Trophoblast cell (in vitro differentiated cells and primary cell): ENCODE data around the gene APH1A.

Experiments used
- DNase-seq, 2 donors: peaks; one replicate each; pipeline ENCODE4 v3.0.0-alpha.2; 2016
- H2AFZ ChIP-seq: 2 replicates; pipeline ENCODE4 v1.6.1; 2013; ENCODE audit warnings: low read length, moderate library complexity, mild to moderate bottlenecking; ENCODE audit not compliant: insufficient read depth, poor library complexity
- H2AK5ac ChIP-seq: 2 replicates; pipeline ENCODE4 v1.6.1; 2013; ENCODE audit warnings: mild to moderate bottlenecking, low read length
- H2BK120ac ChIP-seq: 2 replicates; pipeline ENCODE4 v1.6.1; 2013; ENCODE audit warnings: low read length, mild to moderate bottlenecking, moderate library complexity; ENCODE audit not compliant: insufficient read depth, poor library complexity
- H2BK12ac ChIP-seq: 2 replicates; pipeline ENCODE4 v1.6.1; 2013; ENCODE audit warnings: mild to moderate bottlenecking, low read length, moderate library complexity
- H2BK5ac ChIP-seq: 2 replicates; pipeline ENCODE4 v1.6.1; 2013; ENCODE audit warnings: low read length, low read depth, moderate library complexity, mild to moderate bottlenecking; ENCODE audit not compliant: poor library complexity
- H3K14ac ChIP-seq: 2 replicates; pipeline ENCODE4 v1.6.1; 2013; ENCODE audit warnings: mild to moderate bottlenecking, low read length
- H3K18ac ChIP-seq: 2 replicates; pipeline ENCODE4 v1.6.1; 2013; ENCODE audit warnings: mild to moderate bottlenecking, low read length
- H3K23ac ChIP-seq: 2 replicates; pipeline ENCODE4 v1.6.1; 2013; ENCODE audit warnings: low read length
- H3K27ac ChIP-seq: 2 replicates; pipeline ENCODE4 v1.5.1; 2013; ENCODE audit warnings: low read depth, mild to moderate bottlenecking, inconsistent platforms, low read length, moderate library complexity
- H3K27me3 ChIP-seq: 2 replicates; pipeline ENCODE4 v1.6.1; 2013; ENCODE audit warnings: inconsistent platforms, mild to moderate bottlenecking, low read length, moderate library complexity; ENCODE audit not compliant: insufficient read depth
- H3K36me3 ChIP-seq, 2 experiments: 1 replicate in 1 of 2; 2 replicates in 1 of 2; pipeline ENCODE4 v1.6.1; 2013; ENCODE audit warnings: low read length in 2 of 2, mild to moderate bottlenecking in 2 of 2, moderate library complexity in 1 of 2; ENCODE audit not compliant: insufficient read depth in 2 of 2, control insufficient read depth in 1 of 2
- H3K4ac ChIP-seq: 2 replicates; pipeline ENCODE4 v1.6.1; 2013; ENCODE audit warnings: low read depth, mild to moderate bottlenecking, low read length, moderate library complexity
- H3K4me1 ChIP-seq, 2 experiments: 1 replicate in 1 of 2; 2 replicates in 1 of 2; pipeline ENCODE4 v1.6.1; 2013; ENCODE audit warnings: low read length in 2 of 2, mild to moderate bottlenecking in 2 of 2, moderate library complexity in 1 of 2; ENCODE audit not compliant: insufficient read depth in 2 of 2, control insufficient read depth in 1 of 2
- H3K4me2 ChIP-seq: 2 replicates; pipeline ENCODE4 v1.6.1; 2013; ENCODE audit warnings: inconsistent platforms, mild to moderate bottlenecking, low read length, moderate library complexity
- H3K4me3 ChIP-seq: 2 replicates; pipeline ENCODE4 v1.5.1; 2013; ENCODE audit warnings: mild to moderate bottlenecking, low read depth, low read length, inconsistent platforms
- H3K79me1 ChIP-seq: one replicate; pipeline ENCODE4 v1.6.1; 2013; ENCODE audit warnings: low read length
- H3K79me2 ChIP-seq: 2 replicates; pipeline ENCODE4 v1.6.1; 2013; ENCODE audit warnings: low read length, mild to moderate bottlenecking; ENCODE audit not compliant: control insufficient read depth, insufficient read depth, poor library complexity
- H3K9ac ChIP-seq: 2 replicates; pipeline ENCODE4 v1.6.1; 2013; ENCODE audit warnings: mild to moderate bottlenecking, low read length
- H3K9me3 ChIP-seq: 2 replicates; pipeline ENCODE4 v1.6.1; 2013; ENCODE audit warnings: low read depth, mild to moderate bottlenecking, control low read depth, inconsistent platforms, low read length; ENCODE audit not compliant: insufficient read depth
- H4K12ac ChIP-seq: 2 replicates; pipeline ENCODE4 v1.6.1; 2013; ENCODE audit warnings: low read depth, mild to moderate bottlenecking, low read length, moderate library complexity
- H4K8ac ChIP-seq: 2 replicates; pipeline ENCODE4 v1.6.1; 2013; ENCODE audit warnings: low read depth, mild to moderate bottlenecking, low read length, moderate library complexity
- H4K91ac ChIP-seq: one replicate; pipeline ENCODE4 v1.6.1; 2013; ENCODE audit warnings: low read depth, mild to moderate bottlenecking, low read length, moderate library complexity
- WGBS: extraction: QIAGEN DNeasy Blood & Tissue Kit; methylation state at CpG from one replicate; pipeline ENCODE4 v1.1.7; 2013; ENCODE audit warnings: missing lambda C conversion rate; ENCODE audit not compliant: insufficient read length, insufficient coverage; ENCODE audit errors: extremely low coverage; 5-methylcytosine and 5-hydroxymethylcytosine counted together

Gene APH1A

DNA sequence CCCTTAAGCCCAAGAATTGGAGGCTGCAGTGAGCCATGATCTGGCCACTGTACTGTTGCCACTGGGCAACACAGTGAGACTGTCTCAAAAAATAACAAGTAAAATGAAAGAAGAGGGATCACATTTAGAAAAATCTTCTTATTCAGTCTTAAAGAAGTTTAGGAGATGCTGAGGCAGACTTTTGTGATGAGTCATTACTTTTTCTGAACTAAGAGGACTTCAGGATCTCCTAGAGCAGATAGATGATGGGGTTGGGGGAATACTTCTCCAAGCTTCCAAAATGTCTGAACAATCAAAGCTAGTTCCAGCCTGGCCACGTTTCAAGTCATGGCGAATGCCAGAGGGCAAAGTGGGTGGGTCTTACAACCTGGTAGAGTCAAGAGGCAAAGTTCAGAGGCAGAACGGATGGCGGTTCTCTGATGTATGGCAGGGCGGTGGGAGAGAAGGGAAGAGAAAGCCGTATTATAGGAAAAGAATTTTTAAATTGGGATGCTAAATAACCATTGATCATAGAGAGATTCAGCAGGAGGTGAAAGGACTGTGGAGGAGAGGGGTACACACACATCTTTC is 11.4 kb upstream of the APH1A start:
- H3K4me1 ChIP-seq, result peaks cover 7 to 16% of the 10 kb centered on the region in 2 experiments
- H3K4me3 ChIP-seq, result no peak overlapping the region
- H4K8ac ChIP-seq, result no peak overlapping the region
- H4K12ac ChIP-seq, result no peak overlapping the region
- no peak overlapping the region for H4K91ac ChIP-seq
- no peak overlapping the region for H2BK12ac ChIP-seq
- no peaks in the 10 kb centered on the region for H3K79me2 ChIP-seq
- no peak overlapping the region for H2BK5ac ChIP-seq
- H3K27ac ChIP-seq, result no peak overlapping the region
- H3K9me3 ChIP-seq, result peaks cover 11% of the 10 kb centered on the region
- DNase-seq, result no peak
- no peak overlapping the region for H2BK120ac ChIP-seq
- H3K9ac ChIP-seq, result no peak overlapping the region
- WGBS, result no CpG with 5 or more reads among the region's 6 CpGs
- H3K23ac ChIP-seq, result no peak overlapping the region
- H3K79me1 ChIP-seq, result no peaks in the 10 kb centered on the region
- H3K36me3 ChIP-seq, result no peaks in the 10 kb centered on the region
- H2AFZ ChIP-seq, result no peak overlapping the region
- H3K4me2 ChIP-seq, result no peak overlapping the region
- no peak overlapping the region for H3K4ac ChIP-seq
- H2AK5ac ChIP-seq, result no peak overlapping the region
- peaks cover 17% of the 10 kb centered on the region for H3K27me3 ChIP-seq
- H3K14ac ChIP-seq, result no peak overlapping the region
- H3K18ac ChIP-seq, result no peak overlapping the region

GRCh38 chr1:150273311-150273710 is 4.5 kb upstream of the APH1A start:
- no peak overlapping the region for H3K4me2 ChIP-seq
- no peak overlapping the region for H3K27ac ChIP-seq
- no peak overlapping the region for H3K18ac ChIP-seq
- no peak overlapping the region for H2AFZ ChIP-seq
- no peak overlapping the region for H2BK12ac ChIP-seq
- DNase-seq, result no peak
- H4K91ac ChIP-seq, result no peak overlapping the region
- no peaks in the 10 kb centered on the region for H3K9me3 ChIP-seq
- H3K4me1 ChIP-seq, result no peaks in the 10 kb centered on the region
- peaks cover 5% of the 10 kb centered on the region for H3K79me2 ChIP-seq
- H3K9ac ChIP-seq, result no peak overlapping the region
- no peak overlapping the region for H2AK5ac ChIP-seq
- no peak overlapping the region for H3K4ac ChIP-seq
- H2BK5ac ChIP-seq, result no peak overlapping the region
- H3K27me3 ChIP-seq, result no peaks in the 10 kb centered on the region
- peaks cover 5% of the 10 kb centered on the region for H3K79me1 ChIP-seq
- no peak overlapping the region for H3K14ac ChIP-seq
- WGBS, result no CpG with 5 or more reads among the region's 1 CpG
- H4K12ac ChIP-seq, result no peak overlapping the region
- H2BK120ac ChIP-seq, result no peak overlapping the region
- no peak overlapping the region for H3K4me3 ChIP-seq
- no peak overlapping the region for H4K8ac ChIP-seq
- H3K23ac ChIP-seq, result no peak overlapping the region
- no peaks in the 10 kb centered on the region for H3K36me3 ChIP-seq

DNA sequence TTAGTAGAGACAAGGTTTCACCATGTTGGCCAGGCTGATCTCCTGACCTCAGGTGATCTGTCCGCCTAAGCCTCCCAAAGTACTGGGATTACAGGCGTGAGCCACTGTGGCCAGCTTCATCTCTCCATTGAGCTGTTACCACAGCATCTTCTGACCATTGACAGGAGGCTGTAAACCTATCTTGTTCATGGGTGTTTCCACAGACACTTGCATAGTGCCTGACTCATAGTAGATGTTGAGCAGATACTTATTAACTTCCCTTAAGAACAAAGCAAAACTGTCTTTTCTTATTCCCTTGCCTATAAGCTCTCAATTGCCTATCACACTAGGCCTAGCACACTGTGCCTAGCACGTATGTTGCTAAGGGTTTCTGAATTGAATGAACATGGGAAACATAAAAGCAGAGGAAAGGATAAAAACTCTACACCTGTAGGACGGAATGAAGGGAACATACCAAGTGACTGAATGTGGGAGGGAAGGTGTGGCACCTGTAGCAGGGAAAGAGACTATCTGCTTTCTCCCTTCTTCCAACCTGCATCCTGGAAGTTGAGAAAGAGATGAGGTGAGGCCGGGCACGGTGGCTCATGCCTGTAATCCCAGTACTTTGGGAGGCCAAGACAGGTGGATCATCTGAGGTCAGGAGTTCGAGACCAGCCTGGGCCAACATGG is 2.6 kb upstream of the APH1A start:
- Histone ChIP-seq H2AFZ (no peak overlapping the region), H3K4me3 (no peak overlapping the region), H3K36me3 (peaks cover 4 to 9% of the 10 kb centered on the region in 2 experiments), H3K14ac (no peak overlapping the region), H3K27me3 (no peaks in the 10 kb centered on the region), H4K12ac (no peak overlapping the region), H3K4me1 (peaks cover 5 to 6% of the 10 kb centered on the region in 2 experiments), H4K91ac (no peak overlapping the region), H2BK12ac (no peak overlapping the region), H3K27ac (no peak overlapping the region), H3K4ac (no peak overlapping the region), H3K79me2 (peaks cover 10% of the 10 kb centered on the region), H3K18ac (no peak overlapping the region), H2BK120ac (no peak overlapping the region), H4K8ac (no peak overlapping the region), H3K23ac (no peak overlapping the region), H2BK5ac (no peak overlapping the region), H2AK5ac (no peak overlapping the region), H3K9me3 (no peaks in the 10 kb centered on the region), H3K4me2 (no peak overlapping the region), H3K9ac (no peak overlapping the region), H3K79me1 (peaks cover 5% of the 10 kb centered on the region)
- WGBS, result no CpG with 5 or more reads among the region's 7 CpGs
- no peak for DNase-seq

DNA sequence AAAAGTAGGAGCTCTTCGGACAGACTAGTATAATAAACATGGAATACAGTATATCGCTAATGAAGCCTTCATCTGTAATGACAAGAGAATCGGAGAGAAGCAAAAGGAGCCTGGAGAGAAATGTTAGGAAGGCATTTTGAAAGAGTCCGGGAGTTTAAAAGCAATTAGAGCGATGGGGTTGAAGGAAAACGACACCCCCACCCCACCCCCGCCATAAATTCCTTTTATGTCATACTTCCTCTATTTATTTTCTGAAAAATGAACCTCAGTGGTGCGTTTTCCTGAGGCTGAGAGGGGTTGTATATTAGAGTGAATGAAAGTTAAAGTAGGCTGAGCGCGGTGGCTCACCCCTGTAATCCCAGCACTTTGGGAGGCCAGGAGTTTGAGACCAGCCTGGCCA is 635 bp upstream of the APH1A start:
- peaks cover 13 to 24% of the 10 kb centered on the region in 2 experiments for H3K36me3 ChIP-seq
- peaks cover 10% of the 10 kb centered on the region for H3K79me2 ChIP-seq
- WGBS, result no CpG with 5 or more reads among the region's 10 CpGs
- no peak overlapping the region for H2AFZ ChIP-seq
- H2AK5ac ChIP-seq, result no peak overlapping the region
- peak overlapping the region; percentile 12 for H3K27ac ChIP-seq
- no peak overlapping the region for H3K23ac ChIP-seq
- peak overlapping the region; percentile 88 for H3K4me2 ChIP-seq
- no peak overlapping the region for H2BK120ac ChIP-seq
- H3K4me3 ChIP-seq, result no peak overlapping the region
- peak overlapping the region; percentile 73 for H4K8ac ChIP-seq
- no peaks in the 10 kb centered on the region for H3K27me3 ChIP-seq
- peak overlapping the region; percentile 32 for H4K12ac ChIP-seq
- no peak overlapping the region for H3K14ac ChIP-seq
- no peak for DNase-seq
- H3K79me1 ChIP-seq, result peaks cover 5% of the 10 kb centered on the region
- no peak overlapping the region for H3K9ac ChIP-seq
- H3K4me1 ChIP-seq, result peaks cover 5 to 6% of the 10 kb centered on the region in 2 experiments
- no peak overlapping the region for H3K4ac ChIP-seq
- no peak overlapping the region for H3K18ac ChIP-seq
- H2BK12ac ChIP-seq, result no peak overlapping the region
- H4K91ac ChIP-seq, result no peak overlapping the region
- H2BK5ac ChIP-seq, result no peak overlapping the region
- H3K9me3 ChIP-seq, result no peaks in the 10 kb centered on the region
